HL-60/S4 (cell line): Measurements from ENCODE around the gene TP53BP1.

Source experiments
- in situ Hi-C: fragments of 300-500 bp; cut with MboI; formaldehyde crosslinking; loops from 2 replicates; pipeline ENCODE4 v1.14.3; 2022; ENCODE audit warnings: low sequenced_read_pairs

The TP53BP1 gene

GRCh38 chr15:43518197-43518761, 25.3 kb upstream of the TP53BP1 start:
- in situ Hi-C loops = no loop called here

GRCh38 chr15:43517354-43518196, 24.6 kb upstream of the TP53BP1 start, which contains the start of gene MAP1A:
TSS of gene MAP1A (plus strand) at chr15:43517608. CDS start at chr15:43521474, 3,866 bp downstream.
- in situ Hi-C loops = no loop called here

- in situ Hi-C loops = no loop called here
Observed at GRCh38 chr15:43516801-43517353, 23.9 kb upstream of the TP53BP1 start.

- in situ Hi-C loops = no loop called here
Observed at GRCh38 chr15:43516185-43516584, 23.2 kb upstream of the TP53BP1 start.

GRCh38 chr15:43515741-43516140, 22.8 kb upstream of the TP53BP1 start:
- in situ Hi-C loops = no loop called here

- in situ Hi-C loops = no loop called here
Observed at GRCh38 chr15:43514241-43515057, 21.5 kb upstream of the TP53BP1 start.

- in situ Hi-C loops = no loop called here
Observed at GRCh38 chr15:43513550-43513949, 20.6 kb upstream of the TP53BP1 start.

GRCh38 chr15:43511012-43511885, 18.3 kb upstream of the TP53BP1 start:
- in situ Hi-C loops = no loop called here

GRCh38 chr15:43510200-43511011, 17.4 kb upstream of the TP53BP1 start:
- in situ Hi-C loops = no loop called here

- in situ Hi-C loops = no loop called here
Observed at GRCh38 chr15:43509660-43510199, 16.8 kb upstream of the TP53BP1 start.

GRCh38 chr15:43508991-43509659, 16.2 kb upstream of the TP53BP1 start:
- in situ Hi-C loops = no loop called here

GRCh38 chr15:43508421-43508820, 15.5 kb upstream of the TP53BP1 start:
- in situ Hi-C loops = no loop called here

GRCh38 chr15:43505738-43506137, 12.8 kb upstream of the TP53BP1 start:
- in situ Hi-C loops = no loop called here

- in situ Hi-C loops = no loop called here
Observed at GRCh38 chr15:43499635-43500034, 6.7 kb upstream of the TP53BP1 start.

GRCh38 chr15:43498990-43499389, 6.0 kb upstream of the TP53BP1 start:
- in situ Hi-C loops = no loop called here

- in situ Hi-C loops = no loop called here
Observed at GRCh38 chr15:43493703-43494472, 932 bp upstream of the TP53BP1 start.

- in situ Hi-C loops = no loop called here
Observed at GRCh38 chr15:43492266-43492665, 690 bp downstream of the TP53BP1 start.

GRCh38 chr15:43489191-43489590, 3.8 kb downstream of the TP53BP1 start:
- in situ Hi-C loops = no loop called here
